Upper lobe of right lung (tissue), 1 donor: ENCODE data around the gene YIPF1. TPM values are rescaled to one million over a fixed set of nuclear protein-coding genes. Genes with fewer than 3 reads are reported as not detected.

Source experiments
- ATAC-seq: fragments of 200-7000 bp; cut with Tn5 transposase; one replicate; pipeline ENCODE4 v1.9.1; 2020; ENCODE audit warnings: mild to moderate bottlenecking, moderate library complexity
- DNase-seq: peaks from one replicate; pipeline ENCODE4 v3.0.0-alpha.2; 2020
- H3K27ac ChIP-seq: fragments of 200-600 bp; one replicate; pipeline ENCODE4 v1.8.0; 2022
- H3K27me3 ChIP-seq: fragments of 200-600 bp; one replicate; pipeline ENCODE4 v1.8.0; 2022; ENCODE audit warnings: mild to moderate bottlenecking
- H3K36me3 ChIP-seq: fragments of 200-600 bp; one replicate; pipeline ENCODE4 v1.8.0; 2022
- H3K4me1 ChIP-seq: fragments of 200-600 bp; one replicate; pipeline ENCODE4 v1.8.0; 2022
- H3K4me3 ChIP-seq: fragments of 200-600 bp; one replicate; pipeline ENCODE4 v1.8.0; 2022; ENCODE audit warnings: mild to moderate bottlenecking
- H3K9me3 ChIP-seq: fragments of 200-600 bp; one replicate; pipeline ENCODE4 v1.8.0; 2022
- intact Hi-C: fragments of 100-400 bp; cut with DNase I; formaldehyde crosslinking; loops from one replicate; pipeline ENCODE4 v1.11.0; 2022
- total RNA-seq: library from RNA; stranded (reverse); fragmentation: NEBNext Ultra II Directional; extraction: Animal tissue kit (Norgen Biotek cat#: 25700); gene quantifications from one replicate; pipeline ENCODE4 v1.2.1, GENCODE V29; 2021
- TF ChIP-seq, protein P1 (sequence below): fragments of 200-600 bp; IDR thresholded peaks from one replicate; pipeline ENCODE4 v1.8.0; 2022; ENCODE audit warnings: antibody characterized with exemption
- donor health status: DM: no; HTN: yes; CAD: no; lungs with severe emphysema.

Gene YIPF1
- total RNA-seq, 1 donor from 2014 or later: 24.1 TPM

DNA sequence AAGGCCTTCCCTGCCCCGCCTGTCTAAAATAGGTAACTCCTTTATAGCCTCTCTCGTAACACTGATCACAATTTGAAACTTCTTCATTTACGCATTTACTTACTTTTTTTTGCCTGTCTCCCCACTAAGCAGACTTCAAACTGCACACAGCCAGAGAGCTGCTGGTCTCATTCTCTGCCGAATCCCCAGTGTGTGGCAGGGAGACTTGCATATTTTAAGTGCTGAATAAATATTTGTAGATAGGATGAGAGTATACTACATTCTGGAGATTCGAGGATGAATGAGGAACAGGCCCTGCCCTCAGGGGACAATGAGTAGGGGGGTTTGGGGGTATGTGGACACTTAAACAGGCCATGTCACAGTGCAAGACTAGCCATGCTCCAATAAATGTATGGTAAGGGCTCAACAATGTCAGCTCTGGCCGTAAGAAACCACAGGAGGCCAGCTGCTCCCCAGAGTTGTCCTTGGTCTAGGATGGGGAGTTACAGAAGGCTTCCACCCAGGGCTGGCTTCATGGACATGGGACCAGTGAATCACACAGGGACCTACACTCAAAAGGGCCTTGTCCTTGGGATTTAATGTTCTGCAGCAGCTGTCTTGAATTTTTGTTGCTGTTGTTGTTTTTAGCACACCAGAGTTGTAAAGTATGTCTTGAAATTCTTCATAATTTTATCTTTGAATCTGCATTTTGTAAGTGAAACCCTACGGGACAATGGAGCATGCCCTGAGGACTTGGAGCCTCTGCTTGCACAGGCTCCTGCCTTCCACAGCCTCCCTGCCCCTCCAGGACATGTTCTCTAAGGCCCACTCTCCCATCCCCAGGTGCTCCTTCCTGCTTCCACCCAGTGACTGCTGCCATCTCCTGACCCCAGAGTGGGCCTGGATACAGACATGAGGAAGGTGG is 12.9 kb upstream of the YIPF1 start:
- DNase-seq: no peak
- ATAC-seq: no peak
- intact Hi-C loops: no loop called here
- no peak overlapping the region for H3K27ac ChIP-seq
- H3K4me3 ChIP-seq: no peak overlapping the region
- H3K27me3 ChIP-seq: no peaks in the 10 kb centered on the region
- no peaks in the 10 kb centered on the region for H3K36me3 ChIP-seq
- H3K9me3 ChIP-seq: no peaks in the 10 kb centered on the region
- TF ChIP-seq, protein P1, sequence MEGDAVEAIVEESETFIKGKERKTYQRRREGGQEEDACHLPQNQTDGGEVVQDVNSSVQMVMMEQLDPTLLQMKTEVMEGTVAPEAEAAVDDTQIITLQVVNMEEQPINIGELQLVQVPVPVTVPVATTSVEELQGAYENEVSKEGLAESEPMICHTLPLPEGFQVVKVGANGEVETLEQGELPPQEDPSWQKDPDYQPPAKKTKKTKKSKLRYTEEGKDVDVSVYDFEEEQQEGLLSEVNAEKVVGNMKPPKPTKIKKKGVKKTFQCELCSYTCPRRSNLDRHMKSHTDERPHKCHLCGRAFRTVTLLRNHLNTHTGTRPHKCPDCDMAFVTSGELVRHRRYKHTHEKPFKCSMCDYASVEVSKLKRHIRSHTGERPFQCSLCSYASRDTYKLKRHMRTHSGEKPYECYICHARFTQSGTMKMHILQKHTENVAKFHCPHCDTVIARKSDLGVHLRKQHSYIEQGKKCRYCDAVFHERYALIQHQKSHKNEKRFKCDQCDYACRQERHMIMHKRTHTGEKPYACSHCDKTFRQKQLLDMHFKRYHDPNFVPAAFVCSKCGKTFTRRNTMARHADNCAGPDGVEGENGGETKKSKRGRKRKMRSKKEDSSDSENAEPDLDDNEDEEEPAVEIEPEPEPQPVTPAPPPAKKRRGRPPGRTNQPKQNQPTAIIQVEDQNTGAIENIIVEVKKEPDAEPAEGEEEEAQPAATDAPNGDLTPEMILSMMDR: no peak
- peaks cover 5% of the 10 kb centered on the region for H3K4me1 ChIP-seq

DNA sequence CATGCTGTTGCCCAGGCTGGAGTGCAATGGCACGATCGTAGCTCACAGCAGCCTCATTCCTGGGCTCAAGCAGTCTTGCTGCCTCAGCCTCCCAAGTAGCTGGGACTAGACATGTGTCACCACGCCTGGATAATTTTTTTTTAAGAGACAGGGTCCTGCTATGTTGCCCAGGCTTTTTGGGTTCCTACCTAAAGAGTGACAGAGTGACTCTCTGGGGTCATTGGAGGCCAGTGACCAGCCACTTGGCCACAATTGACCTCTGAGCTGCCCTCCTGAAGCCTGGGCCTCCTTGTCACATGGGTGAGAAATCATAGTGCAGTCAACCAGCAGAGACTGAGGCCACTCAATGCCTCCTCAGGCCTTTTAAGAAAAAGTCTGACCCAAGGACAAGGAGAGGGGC is 10.1 kb upstream of the YIPF1 start:
- Histone ChIP-seq H3K4me3 (no peak overlapping the region), H3K27ac (no peak overlapping the region), H3K9me3 (no peaks in the 10 kb centered on the region), H3K27me3 (no peaks in the 10 kb centered on the region), H3K4me1 (peaks cover 7% of the 10 kb centered on the region), H3K36me3 (no peaks in the 10 kb centered on the region)
- no peak for ATAC-seq
- TF ChIP-seq, protein P1: no peak
- intact Hi-C loops: no loop called here
- no peak for DNase-seq

DNA sequence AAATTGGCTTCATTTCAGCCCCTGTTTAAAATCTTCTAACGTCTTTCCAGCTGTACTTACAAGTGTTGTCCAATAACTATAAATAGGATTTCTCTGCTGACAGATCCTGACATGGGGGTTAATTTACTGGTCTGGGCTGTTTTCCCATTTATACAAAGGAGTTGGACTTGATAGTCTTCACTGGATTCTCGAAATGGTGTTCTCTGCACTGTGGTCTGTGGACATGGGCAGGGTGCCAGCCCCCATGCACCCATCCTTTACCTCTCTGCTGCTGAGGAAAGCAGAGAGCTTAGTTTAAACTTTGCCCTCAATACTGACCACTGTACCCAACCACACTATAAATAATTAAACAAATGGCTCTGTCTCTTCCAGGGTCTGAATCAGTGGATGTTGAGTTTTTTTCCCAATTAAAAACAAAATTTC is 9.6 kb upstream of the YIPF1 start:
- H3K4me3 ChIP-seq: no peak overlapping the region
- no peaks in the 10 kb centered on the region for H3K9me3 ChIP-seq
- H3K36me3 ChIP-seq: no peaks in the 10 kb centered on the region
- no peak for ATAC-seq
- H3K27ac ChIP-seq: no peak overlapping the region
- H3K27me3 ChIP-seq: no peaks in the 10 kb centered on the region
- DNase-seq: no peak
- intact Hi-C loops: no loop called here
- peaks cover 7% of the 10 kb centered on the region for H3K4me1 ChIP-seq
- TF ChIP-seq, protein P1: no peak

DNA sequence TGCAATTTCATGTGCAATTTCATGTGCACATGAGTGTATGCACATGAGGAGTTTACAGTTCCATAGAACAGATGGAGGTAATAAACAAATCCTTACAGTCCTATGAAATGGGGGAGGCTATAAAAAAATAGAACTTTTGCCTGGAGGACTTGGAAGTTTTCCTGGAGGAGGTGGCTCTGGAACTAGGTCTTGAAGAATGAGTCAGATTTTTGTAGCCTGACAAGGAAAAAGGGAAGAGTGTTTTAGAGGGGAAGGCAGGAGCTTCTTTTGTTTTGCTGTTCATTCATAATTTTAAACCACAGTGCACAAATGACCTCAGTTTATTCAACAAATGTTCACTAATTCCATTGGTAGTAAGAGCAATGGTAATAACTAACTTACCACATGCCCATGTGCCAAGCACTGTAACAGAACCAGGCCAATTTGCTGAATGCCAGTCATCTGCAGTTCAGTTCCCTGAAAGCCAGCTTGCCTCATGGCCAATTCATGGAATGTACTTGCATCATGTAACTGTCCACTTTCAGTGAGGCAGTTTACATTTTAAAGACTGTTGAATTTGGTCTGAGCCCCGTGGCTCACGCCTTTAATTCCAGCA is 7.1 kb upstream of the YIPF1 start:
- Histone ChIP-seq H3K4me1 (peaks cover 7% of the 10 kb centered on the region), H3K4me3 (no peak overlapping the region), H3K9me3 (no peaks in the 10 kb centered on the region), H3K27ac (no peak overlapping the region), H3K36me3 (no peaks in the 10 kb centered on the region), H3K27me3 (no peaks in the 10 kb centered on the region)
- intact Hi-C loops: no loop called here
- peak; percentile 47 for ATAC-seq
- TF ChIP-seq, protein P1: no peak
- DNase-seq: no peak

DNA sequence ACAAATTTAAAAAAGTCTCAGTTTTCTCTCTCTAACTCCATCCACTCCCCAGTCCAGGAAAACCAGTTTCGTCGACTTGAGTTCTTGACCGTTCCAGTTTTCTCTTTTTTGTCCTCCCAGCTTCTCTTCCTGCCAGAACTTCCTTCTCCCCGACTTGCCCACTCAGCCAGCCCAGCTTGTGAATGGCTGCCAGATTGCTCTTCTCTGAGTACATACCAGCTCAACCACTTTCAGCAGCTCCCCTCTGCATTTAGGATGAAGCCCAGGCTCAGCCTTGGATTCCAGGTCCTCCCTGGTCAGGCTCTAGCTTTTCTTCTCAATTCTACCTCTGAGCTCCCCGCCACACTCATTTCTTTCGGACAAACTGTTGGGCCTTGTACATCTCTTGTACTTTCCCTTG is 5.8 kb upstream of the YIPF1 start:
- H3K4me3 ChIP-seq: no peak overlapping the region

More for the DNA sequence above, 5.8 kb upstream of the YIPF1 start:
- H3K27me3 ChIP-seq: no peaks in the 10 kb centered on the region
- no peaks in the 10 kb centered on the region for H3K36me3 ChIP-seq
- ATAC-seq (no peak), DNase-seq (no peak)
- no peak overlapping the region for H3K27ac ChIP-seq
- H3K4me1 ChIP-seq: peaks cover 9% of the 10 kb centered on the region
- TF ChIP-seq, protein P1: no peak
- no peaks in the 10 kb centered on the region for H3K9me3 ChIP-seq
- intact Hi-C loops: no loop called here
